Stomach (tissue), 4 donors: ENCODE results near the gene TTYH3.

Experiments used
- CTCF ChIP-seq, 7 experiments: fragments of 450-650 bp in 4 of 7; fragments of 200-600 bp in 3 of 7; sonication (generic) in 3 of 7; IDR thresholded peaks; one replicate each; pipeline ENCODE4 v1.5.1; 2016 to 2019; ENCODE audit warnings: antibody characterized with exemption in 7 of 7, control low read depth in 2 of 7, mild to moderate bottlenecking in 1 of 7
- POLR2A ChIP-seq, 4 donors: fragments of 450-650 bp; IDR thresholded peaks; one replicate each; pipeline ENCODE4 v1.6.1; 2016; ENCODE audit warnings: antibody characterized with exemption in 4 of 4, control low read depth in 2 of 4, mild to moderate bottlenecking in 1 of 4, moderate library complexity in 1 of 4
- POLR2AphosphoS5 ChIP-seq, 3 donors: sonication (generic); formaldehyde crosslinking; IDR thresholded peaks; one replicate each; pipeline ENCODE4 v1.6.1; 2016; ENCODE audit warnings: antibody characterized with exemption in 3 of 3

- TF ChIP-seq CTCF (IDR thresholded peaks at IDR 0.05): no peak
- no peak for TF ChIP-seq POLR2A (IDR thresholded peaks at IDR 0.05)
- TF ChIP-seq POLR2AphosphoS5 (IDR thresholded peaks at IDR 0.05): no peak
Measured at GRCh38 chr7:2708547-2709310, 76.9 kb downstream of the TTYH3 start.
